GM23338 (cell line): ENCODE measurements around the gene SPINK14. TPM values are rescaled to one million over a fixed set of nuclear protein-coding genes. Genes with fewer than 3 reads are reported as not detected.

Experiments
- ATAC-seq: fragments of 200-7000 bp; cut with Tn5 transposase; 3 replicates; pipeline ENCODE4 v1.9.1; 2020
- DNase-seq: peaks from one replicate; pipeline ENCODE4 v3.0.0-alpha.2; 2015; ENCODE audit warnings: low spot score
- H2AFZ ChIP-seq: fragments of 200-600 bp; sonication (generic); 2 replicates; pipeline ENCODE4 v1.8.0; 2016; ENCODE audit warnings: antibody characterized with exemption, mild to moderate bottlenecking, moderate library complexity
- H3F3A ChIP-seq: fragments of 200-600 bp; sonication (generic); replicated peaks from 2 replicates; pipeline ENCODE4 v1.8.0; 2017; ENCODE audit warnings: antibody characterized with exemption, mixed run types, low read depth
- H3K27ac ChIP-seq: fragments of 200-600 bp; sonication (generic); 2 replicates; pipeline ENCODE4 v1.6.1; 2016; ENCODE audit warnings: low read depth
- H3K27me3 ChIP-seq: fragments of 200-600 bp; sonication (generic); 2 replicates; pipeline ENCODE4 v1.8.0; 2016; ENCODE audit warnings: mild to moderate bottlenecking, mixed run types, moderate library complexity; ENCODE audit not compliant: insufficient read depth
- H3K36me3 ChIP-seq: fragments of 200-600 bp; sonication (generic); 2 replicates; pipeline ENCODE4 v1.8.0; 2016; ENCODE audit warnings: mild to moderate bottlenecking; ENCODE audit not compliant: insufficient read depth
- H3K4me1 ChIP-seq: fragments of 200-600 bp; sonication (generic); 2 replicates; pipeline ENCODE4 v1.8.0; 2016; ENCODE audit warnings: mild to moderate bottlenecking, moderate library complexity; ENCODE audit not compliant: insufficient read depth
- H3K4me2 ChIP-seq: fragments of 200-600 bp; sonication (generic); 2 replicates; pipeline ENCODE4 v1.7.1; 2017; ENCODE audit warnings: mixed run types
- H3K4me3 ChIP-seq: fragments of 200-600 bp; sonication (generic); 2 replicates; pipeline ENCODE4 v1.6.1; 2016; ENCODE audit warnings: mixed run types
- H3K79me2 ChIP-seq: fragments of 200-600 bp; sonication (generic); replicated peaks from 2 replicates; pipeline ENCODE4 v1.8.0; 2017; ENCODE audit warnings: mild to moderate bottlenecking; ENCODE audit not compliant: insufficient read depth
- H3K9me2 ChIP-seq: fragments of 200-600 bp; sonication (generic); 2 replicates; pipeline ENCODE4 v1.8.0; 2017; ENCODE audit not compliant: insufficient read depth
- H4K20me1 ChIP-seq: fragments of 200-600 bp; sonication (generic); replicated peaks from 2 replicates; pipeline ENCODE4 v1.8.0; 2017; ENCODE audit warnings: mild to moderate bottlenecking; ENCODE audit not compliant: insufficient read depth
- H3K27ac Mint-ChIP-seq: 2 replicates; pipeline ENCODE4 v1.8.0; 2020; ENCODE audit warnings: inconsistent platforms, mild to moderate bottlenecking, moderate library complexity, mixed read lengths
- H3K27me3 Mint-ChIP-seq: 3 replicates; pipeline ENCODE4 v1.8.0; 2022; ENCODE audit warnings: low read depth, mild to moderate bottlenecking, moderate library complexity, mixed read lengths, inconsistent platforms; ENCODE audit not compliant: insufficient read depth, poor library complexity
- H3K36me3 Mint-ChIP-seq: 3 replicates; pipeline ENCODE4 v1.8.0; 2021; ENCODE audit warnings: low read depth, mild to moderate bottlenecking, inconsistent platforms, moderate library complexity, mixed read lengths
- H3K4me1 Mint-ChIP-seq: 3 replicates; pipeline ENCODE4 v1.8.0; 2020; ENCODE audit warnings: mild to moderate bottlenecking, inconsistent platforms, mixed read lengths
- H3K4me3 Mint-ChIP-seq: 3 replicates; pipeline ENCODE4 v1.8.0; 2021; ENCODE audit warnings: moderate library complexity, mild to moderate bottlenecking, inconsistent platforms, mixed read lengths
- H3K9me3 Mint-ChIP-seq: 3 replicates; pipeline ENCODE4 v1.8.0; 2020; ENCODE audit warnings: moderate library complexity, mild to moderate bottlenecking, inconsistent platforms, mixed read lengths
- CREB1 ChIP-seq: fragments of 250-450 bp; sonication (Bioruptor Pico); IDR thresholded peaks from 2 replicates; pipeline ENCODE4 v1.5.0; 2020; ENCODE audit warnings: low read depth, mild to moderate bottlenecking, moderate library complexity
- EZH2 ChIP-seq: fragments of 200-600 bp; sonication (generic); IDR thresholded peaks from one replicate; pipeline ENCODE4 v1.8.0; 2017; ENCODE audit warnings: antibody characterized with exemption, mild to moderate bottlenecking, low read depth; ENCODE audit not compliant: unreplicated experiment
- EZH2phosphoT487 ChIP-seq: fragments of 200-600 bp; sonication (generic); IDR thresholded peaks from one replicate; pipeline ENCODE4 v1.8.1; 2018; ENCODE audit warnings: antibody characterized with exemption; ENCODE audit not compliant: unreplicated experiment
- NANOG ChIP-seq: IDR thresholded peaks from 2 replicates; pipeline ENCODE4 v1.6.1; 2016; ENCODE audit warnings: antibody characterized with exemption, borderline replicate concordance
- POLR2AphosphoS5 ChIP-seq: IDR thresholded peaks from 2 replicates; pipeline ENCODE4 v1.6.1; 2016; ENCODE audit warnings: antibody characterized with exemption, low read depth
- REST ChIP-seq: IDR thresholded peaks from one replicate; pipeline ENCODE4 v1.6.1; 2018; ENCODE audit warnings: antibody characterized with exemption; ENCODE audit not compliant: unreplicated experiment
- STAT1 ChIP-seq: IDR thresholded peaks from one replicate; pipeline ENCODE4 v1.6.1; 2016; ENCODE audit warnings: antibody characterized with exemption; ENCODE audit not compliant: unreplicated experiment
- ZNF114 ChIP-seq: fragments of 250-450 bp; sonication (Bioruptor Pico); IDR thresholded peaks from 2 replicates; pipeline ENCODE4 v1.5.0; 2020; ENCODE audit warnings: mild to moderate bottlenecking, moderate library complexity
- polyA plus RNA-seq: library from polyadenylated mRNA; unstranded; fragments of >200 nt; fragmentation: Nextera tagmentation; extraction: Ambion mirVana; gene quantifications from 2 replicates; pipeline ENCODE4 v1.2.1, GENCODE V29; 2016
- total RNA-seq: library from RNA; depleted of rRNA; stranded (reverse); fragments of >200 nt; shearing (Covaris generic); gene quantifications from 2 replicates; pipeline ENCODE4 v1.2.3, GENCODE V29; 2014
- TF ChIP-seq, protein P1 (sequence below): IDR thresholded peaks from 2 replicates; pipeline ENCODE4 v1.6.1; 2016; ENCODE audit warnings: antibody characterized with exemption

The SPINK14 gene
- total and polyA plus RNA-seq, 2 experiments from 2014 or later = not detected

- Mint-ChIP-seq H3K4me1 (peaks cover 8% of the 10 kb centered on the region; the same call in 2 of the 3 replicates), H3K27ac (no peak overlapping the region), H3K9me3 (no peaks in the 10 kb centered on the region), H3K4me3 (no peak overlapping the region), H3K36me3 (no peaks in the 10 kb centered on the region), H3K27me3 (no peaks in the 10 kb centered on the region)
- Histone ChIP-seq H3K36me3 (no peaks in the 10 kb centered on the region), H3K9me2 (no peaks in the 10 kb centered on the region), H3K79me2 (no peaks in the 10 kb centered on the region), H3K4me3 (no peak overlapping the region), H2AFZ (no peak overlapping the region), H3K4me1 (0 out of 2 replicates have a peak, but pooled peaks cover 9% of the 10 kb centered on the region), H4K20me1 (no peaks in the 10 kb centered on the region), H3F3A (no peaks in the 10 kb centered on the region), H3K27ac (no peak overlapping the region), H3K27me3 (no peaks in the 10 kb centered on the region), H3K4me2 (no peak overlapping the region)
- TF ChIP-seq REST (no peak), POLR2AphosphoS5 (no peak), CREB1 (CRISPR knock-in tag) (no peak), NANOG (no peak), STAT1 (no peak), ZNF114 (no peak)
- TF ChIP-seq, protein P1, sequence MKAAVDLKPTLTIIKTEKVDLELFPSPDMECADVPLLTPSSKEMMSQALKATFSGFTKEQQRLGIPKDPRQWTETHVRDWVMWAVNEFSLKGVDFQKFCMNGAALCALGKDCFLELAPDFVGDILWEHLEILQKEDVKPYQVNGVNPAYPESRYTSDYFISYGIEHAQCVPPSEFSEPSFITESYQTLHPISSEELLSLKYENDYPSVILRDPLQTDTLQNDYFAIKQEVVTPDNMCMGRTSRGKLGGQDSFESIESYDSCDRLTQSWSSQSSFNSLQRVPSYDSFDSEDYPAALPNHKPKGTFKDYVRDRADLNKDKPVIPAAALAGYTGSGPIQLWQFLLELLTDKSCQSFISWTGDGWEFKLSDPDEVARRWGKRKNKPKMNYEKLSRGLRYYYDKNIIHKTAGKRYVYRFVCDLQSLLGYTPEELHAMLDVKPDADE = no peak
- no peak for ATAC-seq
- DNase-seq = no peak
Observed at GRCh38 chr5:148201151-148201550, 32.8 kb downstream of the SPINK14 start.

DNA sequence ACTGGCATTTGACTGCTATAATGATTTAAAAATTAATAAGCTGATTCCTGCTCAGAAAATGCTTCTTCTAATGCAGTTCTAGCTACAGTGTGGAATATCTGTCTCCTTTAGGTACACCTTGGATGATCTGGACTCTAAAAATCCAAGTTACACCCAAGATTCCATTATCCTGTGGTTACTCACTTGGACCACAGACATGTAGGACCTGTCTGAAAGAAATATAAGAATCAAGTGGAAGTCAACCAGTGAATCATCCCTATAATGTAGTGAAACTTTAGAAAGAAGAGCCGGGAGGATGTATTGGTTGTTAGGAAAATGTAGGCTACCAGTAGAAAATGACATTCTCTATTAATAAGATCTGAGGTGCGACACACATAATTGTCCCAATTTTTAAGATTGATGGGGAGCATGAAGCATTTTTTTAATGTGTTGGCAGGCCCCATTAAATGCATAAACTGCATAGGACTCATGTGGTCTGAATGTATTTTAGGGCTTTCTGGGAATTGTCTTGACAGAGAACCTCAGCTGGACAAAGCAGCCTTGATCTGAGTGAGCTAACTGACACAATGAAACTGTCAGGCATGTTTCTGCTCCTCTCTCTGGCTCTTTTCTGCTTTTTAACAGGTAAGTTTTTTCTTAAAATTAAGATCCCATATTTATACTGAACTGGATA, 34.3 kb downstream of the SPINK14 start, which contains the start of gene SPINK6:
TSS of gene SPINK6 (plus strand) at position 512 of the 673 bp plus-strand sequence. CDS start at position 567, 55 bp downstream.
- Histone ChIP-seq H2AFZ (no peak within 1 kb of the TSS), H3K4me3 (no peak within 1 kb of the TSS), H3K4me1 (0 out of 2 replicates have a peak, but pooled peaks cover 9% of the 10 kb centered on the region), H3K27me3 (no peaks in the 10 kb centered on the region), H3K36me3 (no peaks in the 10 kb centered on the region), H3F3A (no peaks in the 10 kb centered on the region), H3K9me2 (no peaks in the 10 kb centered on the region), H3K4me2 (no peak within 1 kb of the TSS), H4K20me1 (no peaks in the 10 kb centered on the region), H3K79me2 (no peaks in the 10 kb centered on the region), H3K27ac (no peak within 1 kb of the TSS)
- peaks cover 8% of the 10 kb centered on the region; the same call in 2 of the 3 replicates for H3K4me1 Mint-ChIP-seq
- H3K27me3 Mint-ChIP-seq = no peaks in the 10 kb centered on the region
- H3K4me3 Mint-ChIP-seq = no peak within 1 kb of the TSS
- no peaks in the 10 kb centered on the region for H3K36me3 Mint-ChIP-seq
- no peak for ATAC-seq
- no peaks in the 10 kb centered on the region for H3K9me3 Mint-ChIP-seq
- DNase-seq = no peak
- H3K27ac Mint-ChIP-seq = no peak within 1 kb of the TSS
- TF ChIP-seq EZH2 (no peak), EZH2phosphoT487 (no peak), STAT1 (no peak)
- TF ChIP-seq, protein P1 = no peak
